ENCODE data around the gene CD300LF. TPM values are rescaled to one million over a fixed set of nuclear protein-coding genes. Genes with fewer than 3 reads are reported as not detected.

Gene CD300LF
- total and polyA plus RNA-seq, 12 donors, result 0.33 to 6.3 (median 1.3) TPM; not detected in 1

DNA sequence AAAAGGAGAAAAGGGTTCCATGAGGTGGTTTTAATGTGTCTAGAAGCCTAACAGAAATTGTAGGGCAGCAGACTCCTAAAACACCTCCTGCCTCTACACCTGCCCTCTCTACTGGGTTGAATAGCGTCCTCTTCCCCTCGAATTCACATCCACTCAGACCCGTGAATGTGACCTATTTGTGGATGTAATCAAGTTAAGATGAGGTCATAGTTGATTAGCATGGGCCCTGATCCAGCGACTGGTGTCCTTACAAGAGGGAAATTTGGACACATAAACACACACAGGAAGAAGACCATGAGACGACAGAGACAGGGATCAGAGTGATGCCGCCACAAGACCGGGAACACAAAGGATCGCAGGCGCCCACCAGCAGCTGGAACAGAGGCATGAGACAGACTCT, 13.5 kb downstream of the CD300LF start:
- Histone ChIP-seq H3K36me3 (replicated peaks in 1 of 2) (no peaks in the 10 kb centered on the region), H3K27ac (no peak overlapping the region), H3K9me3 (replicated peaks in 1 of 3) (no peaks in the 10 kb centered on the region), H3K4me3 (no peak overlapping the region), H3K4me1 (replicated peaks in 1 of 2) (no peaks in the 10 kb centered on the region), H3K27me3 (peaks cover 9% of the 10 kb centered on the region)
- intact Hi-C loops (cut with DNase I), result no loop called here
- no peak for DNase-seq
- 73 to 80% (median 78%) methylated on average over 9 of the region's 9 CpGs for WGBS, 4 donors
- no peak for TF ChIP-seq POLR2A (IDR thresholded peaks at IDR 0.05)
- TF ChIP-seq, protein P1, sequence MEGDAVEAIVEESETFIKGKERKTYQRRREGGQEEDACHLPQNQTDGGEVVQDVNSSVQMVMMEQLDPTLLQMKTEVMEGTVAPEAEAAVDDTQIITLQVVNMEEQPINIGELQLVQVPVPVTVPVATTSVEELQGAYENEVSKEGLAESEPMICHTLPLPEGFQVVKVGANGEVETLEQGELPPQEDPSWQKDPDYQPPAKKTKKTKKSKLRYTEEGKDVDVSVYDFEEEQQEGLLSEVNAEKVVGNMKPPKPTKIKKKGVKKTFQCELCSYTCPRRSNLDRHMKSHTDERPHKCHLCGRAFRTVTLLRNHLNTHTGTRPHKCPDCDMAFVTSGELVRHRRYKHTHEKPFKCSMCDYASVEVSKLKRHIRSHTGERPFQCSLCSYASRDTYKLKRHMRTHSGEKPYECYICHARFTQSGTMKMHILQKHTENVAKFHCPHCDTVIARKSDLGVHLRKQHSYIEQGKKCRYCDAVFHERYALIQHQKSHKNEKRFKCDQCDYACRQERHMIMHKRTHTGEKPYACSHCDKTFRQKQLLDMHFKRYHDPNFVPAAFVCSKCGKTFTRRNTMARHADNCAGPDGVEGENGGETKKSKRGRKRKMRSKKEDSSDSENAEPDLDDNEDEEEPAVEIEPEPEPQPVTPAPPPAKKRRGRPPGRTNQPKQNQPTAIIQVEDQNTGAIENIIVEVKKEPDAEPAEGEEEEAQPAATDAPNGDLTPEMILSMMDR (IDR thresholded peaks at IDR 0.05), result no peak

DNA sequence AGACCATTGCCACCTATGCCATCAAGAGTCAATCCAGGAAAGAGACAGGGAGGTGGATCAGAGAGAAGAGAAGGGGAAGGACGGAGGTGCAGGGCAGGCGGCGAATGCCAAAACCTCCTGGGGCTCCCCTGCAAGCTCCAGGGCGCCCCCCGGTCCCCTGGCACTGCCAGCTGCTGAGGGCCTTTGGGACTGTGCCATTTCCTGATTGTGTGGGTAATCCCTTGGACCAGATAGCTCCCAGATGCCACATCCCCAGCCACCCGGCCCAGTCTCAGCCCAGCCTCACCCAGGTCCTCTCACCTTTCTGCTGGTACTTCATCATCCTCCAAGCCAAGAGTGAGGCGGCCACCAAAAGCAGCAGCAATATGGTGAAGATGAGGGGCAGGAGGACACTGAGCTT, 14.7 kb downstream of the CD300LF start:
- Histone ChIP-seq H3K4me3 (no peak overlapping the region), H3K27me3 (peaks cover 9% of the 10 kb centered on the region), H3K36me3 (replicated peaks in 1 of 2) (no peaks in the 10 kb centered on the region), H3K9me3 (replicated peaks in 1 of 3) (no peaks in the 10 kb centered on the region), H3K4me1 (replicated peaks in 1 of 2) (no peaks in the 10 kb centered on the region), H3K27ac (no peak overlapping the region)
- DNase-seq, result no peak
- WGBS, 4 donors, result 81 to 95% (median 90%) methylated on average over 6 to 7 of the region's 7 CpGs
- TF ChIP-seq, protein P1 (IDR thresholded peaks at IDR 0.05), result no peak
- TF ChIP-seq POLR2A (IDR thresholded peaks at IDR 0.05), result no peak
- intact Hi-C loops (cut with DNase I), result no loop called here

DNA sequence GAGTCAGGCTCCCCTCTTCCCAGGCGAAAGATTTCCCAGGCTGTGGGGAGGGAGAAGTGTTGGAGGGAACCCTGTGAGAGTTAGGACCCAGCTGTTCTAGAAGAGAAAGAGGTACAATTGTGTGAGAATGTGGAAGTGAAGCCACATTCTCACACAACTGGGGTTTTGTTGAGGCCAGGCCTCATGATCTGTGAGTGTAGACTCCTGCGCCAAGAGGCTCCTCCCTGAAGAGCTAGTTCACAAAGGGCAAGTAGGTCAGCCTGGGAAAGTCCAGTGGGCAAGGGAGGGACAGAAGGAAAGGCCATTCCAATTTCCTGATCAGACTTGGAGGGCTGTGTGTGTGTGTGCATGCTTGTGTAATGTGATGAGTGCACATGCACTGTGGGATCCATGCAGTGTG, 15.2 kb downstream of the CD300LF start:
- WGBS, 4 donors, result 70 to 92% (median 78%) methylated on average over 2 of the region's 2 CpGs
- no peak for TF ChIP-seq POLR2A (IDR thresholded peaks at IDR 0.05)
- TF ChIP-seq, protein P1 (IDR thresholded peaks at IDR 0.05), result no peak

DNA sequence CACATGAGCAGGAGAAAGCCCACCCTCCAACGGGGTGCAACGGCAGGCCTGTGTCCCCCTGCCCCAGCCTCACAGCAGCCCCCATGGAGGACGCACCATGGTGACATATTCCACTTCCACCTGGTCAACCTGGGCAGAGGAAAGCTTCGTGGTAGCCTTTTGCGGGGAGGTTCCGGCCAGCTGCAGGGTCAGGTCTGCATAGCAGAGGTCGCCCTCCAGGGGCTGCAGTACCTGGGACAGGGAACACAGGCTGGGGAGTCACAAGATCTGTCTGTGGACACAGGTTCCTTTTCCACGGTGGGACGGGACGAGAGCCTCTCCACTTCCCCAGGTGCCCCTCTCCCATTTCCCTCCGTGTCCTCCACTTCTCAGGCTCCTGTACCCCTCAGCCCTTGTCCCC, 17.1 kb downstream of the CD300LF start:
- Histone ChIP-seq H3K36me3 (replicated peaks in 1 of 2) (no peaks in the 10 kb centered on the region), H3K4me1 (replicated peaks in 1 of 2) (no peaks in the 10 kb centered on the region), H3K27me3 (peaks cover 9% of the 10 kb centered on the region), H3K9me3 (replicated peaks in 1 of 3) (no peaks in the 10 kb centered on the region), H3K4me3 (no peak overlapping the region), H3K27ac (no peak overlapping the region)
- 66 to 85% (median 79%) methylated on average over 5 to 11 of the region's 11 CpGs for WGBS, 4 donors
- TF ChIP-seq, protein P1 (IDR thresholded peaks at IDR 0.05), result no peak
- TF ChIP-seq POLR2A (IDR thresholded peaks at IDR 0.05), result no peak
- no peak for DNase-seq
- intact Hi-C loops (cut with DNase I), result no loop called here

More for the DNA sequence above, 15.2 kb downstream of the CD300LF start:
- no peaks in the 10 kb centered on the region for H3K4me1 ChIP-seq (replicated peaks in 1 of 2)
- H3K4me3 ChIP-seq, result no peak overlapping the region
- intact Hi-C loops (cut with DNase I), result no loop called here
- peaks cover 9% of the 10 kb centered on the region for H3K27me3 ChIP-seq
- DNase-seq, result no peak
- H3K36me3 ChIP-seq (replicated peaks in 1 of 2), result no peaks in the 10 kb centered on the region
- H3K27ac ChIP-seq, result no peak overlapping the region
- H3K9me3 ChIP-seq (replicated peaks in 1 of 3), result no peaks in the 10 kb centered on the region
